ENCODE data around the gene TSPAN15.

The TSPAN15 gene

GRCh38 chr10:69492746-69493462, 41.6 kb downstream of the TSPAN15 start:
- H3K4me2 ChIP-seq (ENCODE audit: low read depth, low read length, poor library complexity, severe bottlenecking), result no peak overlapping the region
- no peaks in the 10 kb centered on the region for H3K79me2 ChIP-seq (ENCODE audit: insufficient read depth, low read length)
- no peaks in the 10 kb centered on the region for H4K20me1 ChIP-seq (ENCODE audit: insufficient read depth, low read length, poor library complexity, severe bottlenecking)
- no peaks in the 10 kb centered on the region for H3K36me3 ChIP-seq (ENCODE audit: insufficient read depth, low read length)
- H2AFZ ChIP-seq (ENCODE audit: low read length), result no peak overlapping the region
- TF ChIP-seq CTCF (conservative IDR thresholded peaks at IDR 0.05; ENCODE audit: low read length) (no peak), EZH2phosphoT487 (IDR thresholded peaks at IDR 0.05; ENCODE audit: borderline replicate concordance) (no peak)
- H3K9ac ChIP-seq (ENCODE audit: low read depth, low read length, poor library complexity, severe bottlenecking), result no peak overlapping the region
- peaks cover 9% of the 10 kb centered on the region for H3K4me1 ChIP-seq (ENCODE audit: insufficient read depth, low read length, poor library complexity, severe bottlenecking)
- H3F3A ChIP-seq (ENCODE audit: low read depth), result no peaks in the 10 kb centered on the region
- H3K4me3 ChIP-seq (ENCODE audit: low read length, poor library complexity, severe bottlenecking), result no peak overlapping the region
- peaks cover 4% of the 10 kb centered on the region; the same call in 1 of the 2 replicates for H3K9me3 ChIP-seq (ENCODE audit: insufficient read depth, low read depth, low read length)
- no peaks in the 10 kb centered on the region for H3K27me3 ChIP-seq (ENCODE audit: insufficient read depth, low read length, poor library complexity, severe bottlenecking)
- H3K9me2 ChIP-seq (replicated peaks; ENCODE audit: low read depth, low read length), result no peaks in the 10 kb centered on the region

GRCh38 chr10:69494626-69495558, 43.6 kb downstream of the TSPAN15 start:
- Histone ChIP-seq H3K79me2 (ENCODE audit: insufficient read depth, low read length) (no peaks in the 10 kb centered on the region), H3K36me3 (ENCODE audit: insufficient read depth, low read length) (no peaks in the 10 kb centered on the region), H2AFZ (ENCODE audit: low read length) (no peak overlapping the region), H3K4me2 (ENCODE audit: low read depth, low read length, poor library complexity, severe bottlenecking) (no peak overlapping the region), H3K9me2 (replicated peaks; ENCODE audit: low read depth, low read length) (no peaks in the 10 kb centered on the region), H3K9ac (ENCODE audit: low read depth, low read length, poor library complexity, severe bottlenecking) (no peak overlapping the region), H3K27me3 (ENCODE audit: insufficient read depth, low read length, poor library complexity, severe bottlenecking) (no peaks in the 10 kb centered on the region), H4K20me1 (ENCODE audit: insufficient read depth, low read length, poor library complexity, severe bottlenecking) (no peaks in the 10 kb centered on the region), H3K4me1 (ENCODE audit: insufficient read depth, low read length, poor library complexity, severe bottlenecking) (peaks cover 22% of the 10 kb centered on the region), H3F3A (ENCODE audit: low read depth) (no peaks in the 10 kb centered on the region), H3K4me3 (ENCODE audit: low read length, poor library complexity, severe bottlenecking) (no peak overlapping the region), H3K9me3 (ENCODE audit: insufficient read depth, low read depth, low read length) (no peaks in the 10 kb centered on the region)
- TF ChIP-seq CTCF (conservative IDR thresholded peaks at IDR 0.05; ENCODE audit: low read length) (no peak), EZH2phosphoT487 (IDR thresholded peaks at IDR 0.05; ENCODE audit: borderline replicate concordance) (no peak)

DNA sequence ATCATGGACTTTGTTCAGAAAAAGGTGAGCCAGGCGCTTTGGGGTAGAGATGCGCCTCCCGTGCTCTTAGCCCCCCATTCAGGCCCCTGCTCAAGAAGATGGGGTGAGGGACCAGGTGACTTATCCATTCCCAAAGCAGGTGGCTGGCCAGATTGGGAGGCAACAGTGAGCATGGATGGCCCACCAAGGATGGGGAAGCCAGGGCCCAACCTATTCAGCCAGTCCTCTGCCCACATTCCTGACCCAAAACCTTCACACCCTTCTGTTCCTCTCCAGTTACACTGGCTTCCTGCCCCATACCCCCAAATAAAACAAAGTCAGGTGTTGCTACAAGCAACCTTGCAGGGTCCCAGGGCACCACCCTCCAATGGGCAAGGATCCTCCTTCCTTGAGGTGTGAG, 44.4 kb downstream of the TSPAN15 start:
- TF ChIP-seq EZH2phosphoT487 (IDR thresholded peaks at IDR 0.05; ENCODE audit: borderline replicate concordance) (no peak), CTCF (conservative IDR thresholded peaks at IDR 0.05; ENCODE audit: low read length) (no peak)
- Histone ChIP-seq H3K4me2 (ENCODE audit: low read depth, low read length, poor library complexity, severe bottlenecking) (no peak overlapping the region), H3F3A (ENCODE audit: low read depth) (no peaks in the 10 kb centered on the region), H3K9ac (ENCODE audit: low read depth, low read length, poor library complexity, severe bottlenecking) (no peak overlapping the region), H3K9me3 (ENCODE audit: insufficient read depth, low read depth, low read length) (no peaks in the 10 kb centered on the region), H3K36me3 (ENCODE audit: insufficient read depth, low read length) (no peaks in the 10 kb centered on the region), H4K20me1 (ENCODE audit: insufficient read depth, low read length, poor library complexity, severe bottlenecking) (no peaks in the 10 kb centered on the region), H3K27me3 (ENCODE audit: insufficient read depth, low read length, poor library complexity, severe bottlenecking) (no peaks in the 10 kb centered on the region), H3K4me3 (ENCODE audit: low read length, poor library complexity, severe bottlenecking) (no peak overlapping the region), H3K4me1 (ENCODE audit: insufficient read depth, low read length, poor library complexity, severe bottlenecking) (peaks cover 22% of the 10 kb centered on the region), H3K9me2 (replicated peaks; ENCODE audit: low read depth, low read length) (no peaks in the 10 kb centered on the region), H2AFZ (ENCODE audit: low read length) (no peak overlapping the region), H3K79me2 (ENCODE audit: insufficient read depth, low read length) (no peaks in the 10 kb centered on the region)
